ENCODE results near the gene ZNF709.
"Not testable (repeated sequence)": the region's sequence is repeated elsewhere in the genome, so short reads cannot be mapped to it uniquely, and the experiment has no call there.

Gene ZNF709

DNA sequence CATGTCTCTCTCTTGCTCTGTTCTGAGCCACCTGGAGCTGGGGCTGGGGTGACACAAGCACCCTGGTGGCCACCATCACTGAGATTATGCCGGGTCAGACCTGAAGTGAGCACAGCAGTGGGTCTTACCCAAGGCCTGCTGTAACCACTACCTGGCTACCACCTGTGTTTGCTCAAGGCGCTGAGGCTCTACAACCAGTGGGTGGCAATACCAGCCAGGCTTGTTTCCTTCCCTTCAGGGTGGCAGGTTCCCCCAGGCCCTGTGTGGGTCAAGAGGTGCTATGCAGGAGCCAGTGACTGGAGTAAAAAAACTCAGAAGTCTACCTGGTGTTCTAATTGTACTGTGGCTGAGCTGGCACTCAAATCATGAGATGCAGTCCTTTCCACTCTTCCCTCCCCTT, 35.8 kb downstream of the ZNF709 start:
- no peak for DNase-seq

DNA sequence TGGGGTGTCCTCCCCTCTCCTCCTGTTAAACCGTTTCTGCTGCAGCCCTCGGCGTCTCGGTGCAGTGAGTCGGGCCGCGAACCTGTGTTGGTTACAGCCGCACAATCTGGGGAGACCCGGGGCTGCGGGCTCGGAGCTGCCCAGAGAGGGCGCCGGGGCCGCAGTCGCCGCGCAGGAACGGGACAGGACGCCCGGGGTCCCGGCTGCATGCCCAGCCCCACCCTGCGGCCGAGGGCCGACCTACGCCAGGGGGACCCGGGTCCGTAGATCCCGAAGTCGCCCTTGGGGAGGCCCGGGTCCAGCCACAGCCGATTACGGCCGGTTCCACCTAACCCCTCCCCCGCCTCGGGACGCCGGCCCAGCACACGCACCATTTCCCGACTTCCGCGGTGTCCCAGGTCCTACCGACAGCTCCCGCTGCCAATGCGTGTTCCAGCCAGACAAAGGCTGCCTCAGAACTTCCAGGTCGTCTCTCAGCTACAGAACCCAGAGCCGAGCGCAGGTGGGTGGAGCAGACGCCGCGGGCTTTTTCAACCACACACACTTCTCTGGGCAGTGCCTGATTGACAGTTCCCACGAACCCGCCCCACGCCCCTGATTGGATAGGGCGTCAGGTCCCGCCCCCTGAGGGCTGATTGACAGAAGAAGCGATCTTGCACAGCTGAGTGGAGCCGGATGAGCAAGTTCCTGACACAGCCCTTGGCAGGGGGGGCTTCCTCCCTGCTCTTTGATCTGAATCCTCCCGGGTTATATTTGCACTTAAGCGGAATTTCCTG, 43.9 kb downstream of the ZNF709 start, which contains the start of gene ZNF443:
Gene ZNF443 (minus strand): TSS at position 481 of the 776 bp plus-strand sequence. CDS start 107 bp downstream, at position 374.
- DNase-seq: peak; percentile 99

DNA sequence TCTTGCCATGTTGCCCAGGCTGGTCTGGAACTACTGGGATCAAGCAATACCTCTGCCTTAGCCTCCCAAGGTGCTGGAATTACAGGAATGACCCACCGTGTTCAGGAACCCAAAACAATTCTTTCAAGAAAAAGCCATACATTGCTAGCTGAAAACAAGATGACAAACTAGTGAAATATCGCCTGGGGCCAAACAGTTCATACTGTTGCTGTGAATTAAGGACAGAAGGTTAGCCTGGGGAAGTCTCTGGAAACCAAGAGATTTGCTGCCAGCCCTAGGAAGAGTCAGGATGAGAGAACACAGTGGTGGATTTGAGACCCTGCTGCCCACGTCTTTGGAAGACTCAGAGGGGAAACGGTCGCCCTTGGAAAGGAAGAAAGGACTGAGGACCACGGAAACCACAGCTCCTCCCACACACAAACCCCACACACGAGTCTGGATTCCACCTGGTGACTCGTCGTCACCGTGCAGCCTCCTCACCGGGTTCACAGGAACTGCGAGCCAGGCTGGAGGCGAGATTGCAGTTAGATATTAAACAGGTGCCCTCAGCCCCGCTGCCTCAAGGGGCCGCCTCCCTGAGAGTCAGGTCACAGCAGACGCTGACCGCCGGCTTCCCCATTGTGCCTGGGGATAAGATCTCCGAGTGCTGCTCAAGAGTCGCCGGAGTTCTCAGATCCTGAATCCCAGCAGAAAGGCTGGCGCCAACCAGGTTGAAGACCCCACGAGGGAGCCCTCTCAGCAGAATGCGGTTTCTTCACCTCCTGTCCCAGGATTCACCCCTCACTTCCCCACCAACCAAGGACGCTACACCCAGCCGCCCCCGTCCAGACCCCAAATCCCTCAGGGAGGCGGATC, 44.7 kb downstream of the ZNF709 start:
- DNase-seq: peak; percentile 40

DNA sequence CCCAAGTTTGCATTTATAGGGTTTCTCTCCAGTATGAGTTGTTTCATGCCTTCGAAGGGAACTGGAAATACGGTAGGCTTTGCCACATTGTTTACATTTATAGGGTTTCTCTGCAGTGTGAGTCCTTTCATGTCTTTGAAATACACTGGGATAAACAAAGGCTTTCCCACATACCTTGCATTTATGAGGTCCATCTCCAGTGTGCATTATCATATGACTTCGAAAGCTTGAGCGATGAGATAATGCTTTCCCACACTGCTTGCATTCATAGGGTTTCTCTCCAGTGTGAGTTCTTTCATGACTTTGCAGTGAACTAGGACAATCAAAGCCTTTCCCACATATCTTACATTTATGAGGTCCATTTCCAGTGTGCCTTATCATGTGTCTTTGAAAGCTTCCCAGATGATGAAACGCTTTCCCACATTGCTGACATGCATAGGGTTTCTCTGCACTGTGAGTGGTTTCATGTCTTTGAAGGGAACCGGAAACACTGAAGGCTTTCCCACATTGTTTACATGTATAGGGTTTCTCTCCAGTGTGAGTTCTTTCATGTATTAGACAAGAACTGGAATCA, 53.8 kb downstream of the ZNF709 start:
- not testable (repeated sequence) for DNase-seq

DNA sequence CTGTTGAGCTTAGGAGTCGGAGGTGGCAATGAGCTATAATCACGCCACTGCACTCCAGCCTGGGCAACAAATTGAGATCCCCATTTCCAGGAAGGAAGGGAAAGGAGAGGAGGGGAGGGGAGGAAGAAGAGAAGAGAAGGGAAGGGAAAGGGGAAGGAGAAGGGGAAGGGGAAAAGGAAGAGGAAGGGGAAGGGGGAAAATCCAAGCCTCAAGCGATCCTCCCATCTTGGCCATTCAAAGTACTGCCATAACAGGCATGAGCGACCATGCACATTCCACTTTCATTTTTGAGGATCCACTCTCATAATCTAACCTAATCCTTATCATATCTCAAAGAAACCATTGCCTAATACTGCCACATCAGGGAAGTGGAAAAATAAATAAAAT, 58.7 kb downstream of the ZNF709 start:
- DNase-seq: no peak

DNA sequence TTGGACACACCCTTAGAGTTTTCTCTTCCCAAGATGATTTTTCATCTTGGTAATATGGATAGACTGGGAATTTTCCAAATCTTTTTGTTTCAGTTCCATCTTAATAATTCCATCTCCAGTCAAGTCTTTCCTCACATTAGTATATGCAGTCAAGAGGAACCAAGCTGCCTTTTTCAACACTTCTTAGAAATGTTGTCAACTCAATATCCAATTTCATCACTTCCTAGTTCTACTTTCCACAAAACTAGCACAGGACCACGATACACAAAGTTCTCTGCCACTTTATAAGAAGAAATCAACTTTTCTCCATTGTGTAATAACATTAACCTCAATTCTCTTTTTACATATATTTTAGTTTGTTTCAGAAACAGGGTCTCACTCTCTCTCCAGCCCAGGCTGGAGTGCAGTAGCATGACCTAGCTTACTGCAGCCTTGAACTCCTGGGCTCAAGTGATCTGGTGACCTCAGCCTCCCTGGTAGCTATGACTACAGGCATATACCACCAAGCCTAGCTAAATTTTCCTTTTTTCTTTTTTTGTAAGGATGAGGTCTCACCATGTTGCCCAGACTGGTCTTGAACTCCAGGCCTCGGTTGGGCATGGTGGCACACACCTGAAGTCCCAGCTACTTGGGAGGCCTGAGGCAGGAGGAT, 59.3 kb downstream of the ZNF709 start:
- no peak for DNase-seq

DNA sequence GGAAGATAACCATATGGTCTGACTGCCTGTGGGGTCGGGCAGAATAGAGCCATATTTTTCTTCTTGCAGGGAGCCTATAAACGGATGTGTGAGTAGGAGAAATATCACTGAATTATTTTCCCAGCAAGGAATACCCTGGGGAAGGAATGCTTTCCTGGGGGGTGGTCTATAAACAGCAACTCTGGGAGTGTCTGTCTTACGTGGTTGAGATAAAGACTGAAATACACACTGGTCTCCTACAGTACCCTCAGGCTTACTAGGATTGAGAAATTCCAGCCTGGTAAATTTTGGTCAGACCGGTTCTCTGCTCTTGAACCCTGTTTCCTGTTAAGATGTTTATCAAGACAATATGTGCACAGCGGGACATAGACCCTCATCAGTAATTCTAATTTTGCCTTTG, 67.3 kb downstream of the ZNF709 start:
- DNase-seq: not testable (repeated sequence)

DNA sequence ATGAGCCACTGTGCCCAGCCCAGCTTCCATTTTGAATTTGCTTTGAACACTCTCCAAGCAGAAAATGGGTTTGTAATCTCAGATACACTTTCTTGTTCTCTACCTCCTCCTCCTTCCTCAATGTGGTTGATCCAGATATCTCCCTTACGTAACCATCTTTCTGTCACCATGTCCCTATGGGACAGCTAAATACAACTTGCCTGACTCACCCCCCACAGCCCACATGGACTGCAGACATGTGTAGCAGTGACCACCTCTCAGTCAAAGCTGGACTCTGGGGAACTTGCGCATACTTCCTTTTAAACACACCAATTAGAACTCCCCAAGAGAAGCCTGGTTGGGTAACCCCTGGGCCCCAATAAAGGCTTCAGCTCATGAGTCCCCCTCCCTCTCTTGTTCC, 72.7 kb downstream of the ZNF709 start:
- no peak for DNase-seq

Measured in CD4-positive, alpha-beta T cell treated with Interleukin-10 for 1 hour (primary cell).